Activated CD4-positive, alpha-beta memory T cell treated with anti-CD3 and anti-CD28 coated beads for 36 hours (primary cell): ENCODE data around the gene EXOC6. TPM values are rescaled to one million over a fixed set of nuclear protein-coding genes. Genes with fewer than 3 reads are reported as not detected.
A peak's percentile ranks its signal among the peaks of the same experiment; 100 is the strongest.

Experiments
- CTCF ChIA-PET: fragments of 350-600 bp; sonication (Branson Sonifier 250); formaldehyde crosslinking; loops from one replicate; lab custom pipeline; 2021; ENCODE audit warnings: antibody characterized with exemption, inconsistent platforms; lab: Charles Lee
- POLR2A ChIA-PET: fragments of 350-600 bp; sonication (Branson Sonifier 250); formaldehyde crosslinking; loops from one replicate; lab custom pipeline; 2021; ENCODE audit warnings: antibody characterized with exemption; lab: Charles Lee
- DNase-seq: peaks from one replicate; pipeline ENCODE4 v3.0.0-alpha.2; 2020
- H3K27ac Mint-ChIP-seq: one replicate; pipeline ENCODE4 v1.8.0; 2021; ENCODE audit warnings: mixed read lengths
- H3K27me3 Mint-ChIP-seq: one replicate; pipeline ENCODE4 v1.8.0; 2021; ENCODE audit warnings: mixed read lengths
- H3K36me3 Mint-ChIP-seq: one replicate; pipeline ENCODE4 v1.8.0; 2021; ENCODE audit warnings: mixed read lengths
- H3K4me1 Mint-ChIP-seq: one replicate; pipeline ENCODE4 v1.8.0; 2021; ENCODE audit warnings: low read depth, mixed read lengths
- H3K4me3 Mint-ChIP-seq: one replicate; pipeline ENCODE4 v1.8.0; 2021; ENCODE audit warnings: mild to moderate bottlenecking, mixed read lengths
- H3K9me3 Mint-ChIP-seq: one replicate; pipeline ENCODE4 v1.8.0; 2021; ENCODE audit warnings: mixed read lengths
- intact Hi-C: fragments of 100-400 bp; cut with micrococcal nuclease; formaldehyde crosslinking; loops from one replicate; pipeline ENCODE4 v1.15.1; 2023
- total RNA-seq, 2 experiments: library from RNA; stranded (reverse); gene quantifications; one replicate each; pipeline ENCODE4 v1.2.3, GENCODE V29; 2021

The EXOC6 gene, protein sequence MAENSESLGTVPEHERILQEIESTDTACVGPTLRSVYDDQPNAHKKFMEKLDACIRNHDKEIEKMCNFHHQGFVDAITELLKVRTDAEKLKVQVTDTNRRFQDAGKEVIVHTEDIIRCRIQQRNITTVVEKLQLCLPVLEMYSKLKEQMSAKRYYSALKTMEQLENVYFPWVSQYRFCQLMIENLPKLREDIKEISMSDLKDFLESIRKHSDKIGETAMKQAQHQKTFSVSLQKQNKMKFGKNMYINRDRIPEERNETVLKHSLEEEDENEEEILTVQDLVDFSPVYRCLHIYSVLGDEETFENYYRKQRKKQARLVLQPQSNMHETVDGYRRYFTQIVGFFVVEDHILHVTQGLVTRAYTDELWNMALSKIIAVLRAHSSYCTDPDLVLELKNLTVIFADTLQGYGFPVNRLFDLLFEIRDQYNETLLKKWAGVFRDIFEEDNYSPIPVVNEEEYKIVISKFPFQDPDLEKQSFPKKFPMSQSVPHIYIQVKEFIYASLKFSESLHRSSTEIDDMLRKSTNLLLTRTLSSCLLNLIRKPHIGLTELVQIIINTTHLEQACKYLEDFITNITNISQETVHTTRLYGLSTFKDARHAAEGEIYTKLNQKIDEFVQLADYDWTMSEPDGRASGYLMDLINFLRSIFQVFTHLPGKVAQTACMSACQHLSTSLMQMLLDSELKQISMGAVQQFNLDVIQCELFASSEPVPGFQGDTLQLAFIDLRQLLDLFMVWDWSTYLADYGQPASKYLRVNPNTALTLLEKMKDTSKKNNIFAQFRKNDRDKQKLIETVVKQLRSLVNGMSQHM
- 10 to 100 TPM; 10.7 to 10.8 TPM for total RNA-seq

GRCh38 chr10:92848441-92849233, at the start of gene EXOC6:
TSS of gene EXOC6 (plus strand) at chr10:92848520. CDS start at chr10:92848534, 14 bp downstream.
- Mint-ChIP-seq H3K36me3 (no peaks in the 10 kb centered on the region), H3K9me3 (no peaks in the 10 kb centered on the region), H3K4me1 (peaks cover 41% of the 10 kb centered on the region), H3K27ac (peak within 1 kb of the TSS; percentile 74), H3K27me3 (no peaks in the 10 kb centered on the region), H3K4me3 (peak within 1 kb of the TSS; percentile 84)
- CTCF ChIA-PET = interaction anchor here (0.6 to 3.9 kb wide), 8 partner anchors 12 to 203 kb away, joined by 3 to 33 read pairs (median 3); no protein-coding TSS in a partner anchor
- POLR2A ChIA-PET = interaction anchor here (1.1 to 1.4 kb wide), 4 partner anchors 27 to 634 kb away, joined by 3 to 5 read pairs (median 4); partner anchors contain the start of gene MYOF
- intact Hi-C loops = loop anchor here (2.0 to 10.0 kb wide), 3 partner anchors 156 to 646 kb away; partner anchors contain the start of genes CEP55 and KIF11
- DNase-seq = peak; percentile 88

GRCh38 chr10:92799568-92799967, 48.8 kb upstream of the EXOC6 start:
- no peaks in the 10 kb centered on the region for H3K9me3 Mint-ChIP-seq
- ChIA-PET POLR2A (no interaction called here), CTCF (no interaction called here)
- no peak overlapping the region for H3K4me3 Mint-ChIP-seq
- no peak overlapping the region for H3K27ac Mint-ChIP-seq
- DNase-seq = no peak
- no peaks in the 10 kb centered on the region for H3K36me3 Mint-ChIP-seq
- no peaks in the 10 kb centered on the region for H3K4me1 Mint-ChIP-seq
- H3K27me3 Mint-ChIP-seq = peaks cover 7% of the 10 kb centered on the region
- intact Hi-C loops = no loop called here

- no peak for DNase-seq
- ChIA-PET POLR2A (no interaction called here), CTCF (no interaction called here)
- H3K27ac Mint-ChIP-seq = no peak overlapping the region
- peaks cover 5% of the 10 kb centered on the region for H3K27me3 Mint-ChIP-seq
- H3K4me1 Mint-ChIP-seq = no peaks in the 10 kb centered on the region
- intact Hi-C loops = no loop called here
- H3K9me3 Mint-ChIP-seq = no peaks in the 10 kb centered on the region
- H3K4me3 Mint-ChIP-seq = no peak overlapping the region
- no peaks in the 10 kb centered on the region for H3K36me3 Mint-ChIP-seq
These were observed 48.1 kb upstream of the EXOC6 start for GRCh38 chr10:92800134-92800733.

- H3K27me3 Mint-ChIP-seq = no peaks in the 10 kb centered on the region
- no peaks in the 10 kb centered on the region for H3K9me3 Mint-ChIP-seq
- H3K4me1 Mint-ChIP-seq = no peaks in the 10 kb centered on the region
- H3K4me3 Mint-ChIP-seq = no peak overlapping the region
- ChIA-PET POLR2A (no interaction called here), CTCF (interaction anchor here (1.1 kb wide), 1 partner anchor 35 kb away, joined by 3 read pairs; no protein-coding TSS in a partner anchor)
- no peak for DNase-seq
- intact Hi-C loops = no loop called here
- no peaks in the 10 kb centered on the region for H3K36me3 Mint-ChIP-seq
- no peak overlapping the region for H3K27ac Mint-ChIP-seq
These were observed 46.1 kb upstream of the EXOC6 start for GRCh38 chr10:92801978-92802872.

GRCh38 chr10:92809840-92810239, 38.5 kb upstream of the EXOC6 start:
- ChIA-PET POLR2A (no interaction called here), CTCF (no interaction called here)
- Mint-ChIP-seq H3K4me3 (no peak overlapping the region), H3K36me3 (no peaks in the 10 kb centered on the region), H3K27ac (no peak overlapping the region), H3K9me3 (no peaks in the 10 kb centered on the region), H3K27me3 (peaks cover 12% of the 10 kb centered on the region), H3K4me1 (no peaks in the 10 kb centered on the region)
- DNase-seq = no peak
- intact Hi-C loops = no loop called here

DNA sequence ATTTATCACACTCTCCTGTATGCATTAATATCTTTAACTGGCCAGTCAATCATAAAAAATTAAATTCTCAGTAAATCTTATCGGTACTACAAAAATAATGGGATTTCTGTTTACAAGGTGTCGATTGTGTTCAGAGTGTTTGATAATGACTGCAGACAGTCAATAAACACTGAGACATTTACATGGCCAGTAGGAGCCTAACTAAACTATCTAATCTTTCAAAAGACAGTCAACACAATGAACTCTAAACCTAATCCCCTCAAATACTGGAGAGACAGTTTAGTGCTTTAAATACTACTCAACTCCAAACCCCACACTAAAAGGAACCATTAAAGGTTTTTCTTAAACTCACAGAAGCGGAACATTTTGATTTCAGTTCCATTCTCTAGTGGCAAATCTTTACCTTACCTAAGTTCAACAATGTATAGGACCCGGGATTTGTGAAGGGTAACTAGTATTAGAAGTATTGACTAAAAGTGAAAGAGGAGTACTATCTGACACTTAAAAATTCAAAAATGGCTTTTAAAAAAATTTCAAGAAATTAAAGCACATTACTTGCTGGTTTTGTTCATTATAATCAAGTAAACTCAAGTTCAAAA, 37.3 kb upstream of the EXOC6 start:
- Mint-ChIP-seq H3K4me1 (no peaks in the 10 kb centered on the region), H3K4me3 (no peak overlapping the region)

DNA sequence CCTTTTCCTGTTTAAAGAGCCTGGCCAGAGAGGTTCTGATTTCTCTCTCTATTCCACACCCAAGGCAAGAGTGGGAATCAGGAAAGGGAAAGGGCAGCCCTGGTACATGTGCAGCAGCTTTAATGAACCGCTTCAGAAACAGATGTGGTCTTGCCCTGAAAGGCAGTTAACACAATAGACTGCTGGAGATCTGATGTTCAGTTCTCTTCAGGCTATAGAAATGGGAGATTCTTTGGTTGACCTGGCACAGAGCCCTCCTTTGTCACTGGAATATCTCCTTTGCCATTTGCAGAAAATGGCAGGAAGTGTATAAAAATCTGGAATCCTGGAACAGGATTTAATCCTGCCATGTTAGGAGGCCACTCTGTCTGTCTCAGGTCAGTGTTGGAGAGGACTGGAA, 36.3 kb upstream of the EXOC6 start:
- H3K9me3 Mint-ChIP-seq = no peaks in the 10 kb centered on the region
- no peak overlapping the region for H3K27ac Mint-ChIP-seq
- peaks cover 17% of the 10 kb centered on the region for H3K27me3 Mint-ChIP-seq
- no peak for DNase-seq
- ChIA-PET CTCF (no interaction called here), POLR2A (no interaction called here)
- intact Hi-C loops = no loop called here
- no peaks in the 10 kb centered on the region for H3K36me3 Mint-ChIP-seq
- no peak overlapping the region for H3K4me3 Mint-ChIP-seq
- no peaks in the 10 kb centered on the region for H3K4me1 Mint-ChIP-seq

More for the DNA sequence above, 37.3 kb upstream of the EXOC6 start:
- ChIA-PET CTCF (no interaction called here), POLR2A (no interaction called here)
- Mint-ChIP-seq H3K27ac (no peak overlapping the region), H3K9me3 (no peaks in the 10 kb centered on the region), H3K27me3 (peaks cover 13% of the 10 kb centered on the region), H3K36me3 (no peaks in the 10 kb centered on the region)
- intact Hi-C loops = no loop called here
- DNase-seq = no peak

- Mint-ChIP-seq H3K27me3 (peaks cover 12% of the 10 kb centered on the region), H3K36me3 (no peaks in the 10 kb centered on the region), H3K4me1 (no peaks in the 10 kb centered on the region), H3K9me3 (no peaks in the 10 kb centered on the region), H3K4me3 (no peak overlapping the region), H3K27ac (no peak overlapping the region)
- no peak for DNase-seq
- POLR2A ChIA-PET = no interaction called here
- intact Hi-C loops = no loop called here
- CTCF ChIA-PET = interaction anchor here (1.4 kb wide), 1 partner anchor 29 kb away, joined by 4 read pairs; no protein-coding TSS in a partner anchor
These were observed 34.3 kb upstream of the EXOC6 start for GRCh38 chr10:92813979-92814378.

GRCh38 chr10:92814790-92815189, 33.5 kb upstream of the EXOC6 start:
- no peak overlapping the region for H3K4me3 Mint-ChIP-seq
- H3K27me3 Mint-ChIP-seq = peaks cover 10% of the 10 kb centered on the region
- H3K27ac Mint-ChIP-seq = no peak overlapping the region
- ChIA-PET POLR2A (no interaction called here), CTCF (no interaction called here)
- intact Hi-C loops = no loop called here
- H3K9me3 Mint-ChIP-seq = no peaks in the 10 kb centered on the region
- no peaks in the 10 kb centered on the region for H3K4me1 Mint-ChIP-seq
- no peak for DNase-seq
- no peaks in the 10 kb centered on the region for H3K36me3 Mint-ChIP-seq

DNA sequence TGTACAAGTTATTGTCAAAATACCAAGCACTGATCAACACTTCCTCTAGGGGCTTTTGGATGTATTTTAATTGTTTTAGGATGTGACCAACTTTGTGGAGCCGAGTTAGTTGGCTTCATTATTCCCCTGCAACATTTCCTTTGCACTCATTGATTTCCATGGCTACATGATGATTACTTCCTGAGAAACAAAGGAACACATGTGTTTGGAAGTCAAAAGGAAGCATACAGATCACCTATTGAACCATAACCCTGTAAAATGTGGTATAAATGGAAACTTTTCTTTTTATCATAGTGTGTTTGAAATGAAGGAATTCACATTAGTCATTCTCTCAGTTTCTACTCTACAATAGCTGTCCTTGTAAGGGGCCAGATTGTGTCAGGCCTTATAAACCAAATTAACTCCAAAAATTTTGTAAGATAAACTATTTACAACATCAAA, 32.2 kb upstream of the EXOC6 start:
- H3K36me3 Mint-ChIP-seq = no peaks in the 10 kb centered on the region
- H3K27ac Mint-ChIP-seq = no peak overlapping the region
- H3K9me3 Mint-ChIP-seq = no peaks in the 10 kb centered on the region
- POLR2A ChIA-PET = no interaction called here
- peaks cover 5% of the 10 kb centered on the region for H3K4me1 Mint-ChIP-seq
- intact Hi-C loops = no loop called here
- CTCF ChIA-PET = no interaction called here
- no peak for DNase-seq
- no peak overlapping the region for H3K4me3 Mint-ChIP-seq
- H3K27me3 Mint-ChIP-seq = peaks cover 8% of the 10 kb centered on the region
